Hepatic stellate cell (primary cell): ENCODE results near the gene PTPRT.

Experiments used
- DNase-seq: peaks from one replicate; pipeline ENCODE4 v3.0.0; 2011; ENCODE audit warnings: low spot score

The PTPRT gene

DNA sequence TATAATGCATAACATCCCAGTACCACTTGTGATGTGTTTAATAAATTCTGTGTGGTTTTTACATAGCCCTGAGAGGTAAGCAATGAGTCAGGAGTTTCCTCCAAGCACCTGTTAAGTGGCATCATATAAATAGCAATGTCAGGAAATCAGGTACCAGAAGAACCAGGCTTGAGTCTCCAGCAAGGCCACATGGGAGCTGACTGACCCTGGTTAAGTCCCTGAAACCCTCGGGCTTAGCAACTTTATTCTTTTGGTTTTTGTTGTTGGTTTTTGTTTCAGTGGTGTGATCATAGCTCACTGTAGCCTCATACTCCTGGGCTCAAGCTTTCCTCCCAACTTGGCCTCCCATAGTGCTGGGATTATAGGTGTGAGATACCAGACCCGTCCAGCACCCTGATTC, 70.0 kb downstream of the PTPRT start:
- DNase-seq = no peak

DNA sequence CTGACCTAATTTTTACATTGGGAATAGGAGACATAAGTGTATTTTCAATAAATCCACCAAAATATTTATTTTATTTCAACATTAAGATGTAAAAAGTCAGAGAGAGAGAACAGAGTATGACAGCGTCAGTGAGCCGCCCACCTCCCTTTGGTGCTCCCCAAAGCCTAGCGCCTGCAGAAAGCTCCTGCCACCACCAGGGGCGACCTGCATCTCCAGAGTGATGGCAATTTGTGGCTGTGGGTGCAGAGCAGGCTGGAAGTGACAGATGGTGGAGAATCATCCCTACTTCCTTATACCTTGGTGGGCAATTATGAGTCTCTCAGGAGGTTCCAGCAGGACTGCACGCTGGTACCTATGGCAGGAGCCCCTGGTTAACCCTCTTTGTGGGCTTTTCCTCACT, 87.3 kb downstream of the PTPRT start:
- DNase-seq = no peak

DNA sequence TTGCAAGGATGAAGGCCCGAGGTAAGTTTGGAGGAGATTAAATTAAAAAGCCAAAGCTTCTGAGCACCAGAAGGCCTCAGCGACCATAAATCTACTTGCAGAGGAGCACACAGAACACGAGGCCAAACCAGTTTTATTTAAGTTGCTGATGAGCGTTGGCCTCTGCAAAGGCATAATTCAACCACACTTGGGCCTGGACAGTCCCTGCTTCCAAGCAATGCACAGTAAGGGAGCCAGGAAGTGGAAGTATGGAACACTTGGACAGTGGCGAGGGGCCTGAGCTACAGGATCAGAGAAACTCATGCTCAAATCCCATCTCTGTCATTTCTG, 92.8 kb downstream of the PTPRT start:
- DNase-seq = no peak

DNA sequence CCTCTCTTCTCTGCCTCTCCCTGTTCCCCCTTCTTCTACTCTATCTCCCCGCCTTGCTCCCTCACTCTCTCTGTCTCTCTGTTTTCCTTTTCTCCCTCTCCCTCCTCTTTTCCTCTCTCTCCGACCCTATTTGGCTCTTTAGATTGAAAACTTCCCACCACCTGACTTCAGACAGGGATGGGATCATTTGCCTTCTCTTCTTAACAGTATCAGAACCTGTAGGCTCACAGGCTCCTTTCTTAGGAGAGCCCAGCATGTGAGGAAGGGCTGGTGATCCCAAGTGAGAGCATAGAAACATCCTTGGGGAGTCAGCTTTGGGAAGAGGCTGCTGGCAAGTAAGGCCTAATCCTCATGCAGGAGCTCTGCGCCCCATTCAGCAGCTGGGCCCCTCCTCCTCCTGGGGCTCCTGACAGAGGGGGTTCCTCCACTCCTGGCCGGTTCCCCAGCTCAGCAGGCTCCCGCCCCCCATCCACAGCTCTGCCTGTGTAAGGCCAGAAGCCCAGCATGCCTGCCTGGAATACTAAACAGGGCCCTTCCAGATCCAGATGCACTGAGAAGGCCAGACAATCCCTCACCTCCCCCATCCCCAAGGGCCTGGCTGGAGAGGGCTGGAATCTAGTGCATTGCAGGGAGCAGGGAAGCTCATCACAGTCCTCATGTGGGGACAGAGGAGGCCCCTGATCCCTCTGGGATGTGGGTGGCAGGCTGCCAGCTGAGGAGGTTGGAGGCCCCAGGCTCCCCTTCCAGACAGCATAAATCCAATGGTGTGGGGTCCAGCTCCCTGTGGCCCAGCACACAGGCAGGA, 93.4 kb downstream of the PTPRT start:
- DNase-seq = no peak

DNA sequence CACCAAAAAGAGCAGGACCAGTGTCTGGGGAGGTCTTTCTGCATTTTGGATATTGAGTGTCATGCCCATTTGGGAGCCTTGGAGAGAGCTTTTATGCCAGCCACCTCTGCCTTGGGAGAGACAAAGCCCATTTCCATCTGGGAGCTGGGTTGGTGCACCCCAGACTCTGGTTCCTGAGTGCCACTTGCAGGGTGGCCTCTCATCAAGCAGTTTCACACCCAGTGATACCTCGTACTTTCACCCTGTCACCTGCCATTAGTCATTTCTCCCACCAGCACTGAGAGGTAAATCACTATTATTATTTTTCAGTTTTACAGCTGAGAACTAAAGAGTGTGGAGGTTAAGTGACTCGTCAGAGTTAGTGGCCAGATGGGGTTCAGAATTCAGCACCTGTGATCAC, 94.7 kb downstream of the PTPRT start:
- no peak for DNase-seq

DNA sequence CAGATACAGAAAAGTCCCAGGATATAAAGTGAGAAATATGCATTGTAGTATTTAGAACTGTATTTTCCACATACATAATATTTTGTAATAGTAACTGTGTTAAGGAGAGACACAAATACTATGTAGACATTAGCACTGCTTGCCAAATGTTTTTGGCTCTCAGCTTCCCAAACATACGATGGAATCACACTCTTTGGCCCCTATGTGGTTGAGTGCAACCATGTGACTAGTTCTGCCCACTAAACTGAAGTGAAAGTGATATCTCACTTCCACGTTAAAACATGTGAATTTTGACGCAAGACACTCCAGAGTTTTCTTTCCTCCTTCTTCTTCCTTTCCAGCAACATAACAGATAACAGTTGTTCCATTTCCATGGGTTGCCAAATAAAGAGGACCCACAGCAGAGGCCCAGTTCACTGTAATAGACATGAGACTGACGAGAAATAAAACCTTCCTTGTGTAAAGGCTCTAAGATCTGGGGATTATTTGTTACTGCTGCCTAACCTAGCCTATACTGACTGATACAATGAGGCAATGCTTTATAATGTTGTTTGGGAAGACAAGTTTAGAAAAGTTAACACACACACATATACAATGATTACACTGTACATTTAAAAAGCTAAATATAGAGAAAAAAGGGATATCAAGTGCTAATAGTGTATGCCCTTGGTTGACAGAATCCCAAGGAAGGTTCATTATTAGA, 97.2 kb downstream of the PTPRT start:
- no peak for DNase-seq

DNA sequence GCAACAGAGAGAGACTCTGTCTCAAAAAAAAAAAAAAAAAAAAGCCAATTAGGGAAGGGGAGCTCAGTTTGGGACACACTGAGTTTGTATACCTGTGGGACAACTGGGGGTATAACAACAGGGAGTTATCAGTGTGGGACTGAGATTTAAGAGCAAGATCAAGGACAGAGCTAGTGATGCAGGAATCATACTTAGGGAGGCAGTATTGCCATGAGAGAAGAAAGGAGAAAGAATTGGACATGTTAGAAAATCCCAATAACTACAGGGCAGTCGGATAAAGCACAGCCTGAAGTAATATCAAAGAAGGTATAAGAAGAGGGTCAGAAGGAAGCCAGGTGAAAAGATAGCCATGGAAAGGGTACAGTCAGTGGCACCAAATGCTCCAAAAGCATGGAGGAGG, 121.2 kb downstream of the PTPRT start:
- DNase-seq = no peak

DNA sequence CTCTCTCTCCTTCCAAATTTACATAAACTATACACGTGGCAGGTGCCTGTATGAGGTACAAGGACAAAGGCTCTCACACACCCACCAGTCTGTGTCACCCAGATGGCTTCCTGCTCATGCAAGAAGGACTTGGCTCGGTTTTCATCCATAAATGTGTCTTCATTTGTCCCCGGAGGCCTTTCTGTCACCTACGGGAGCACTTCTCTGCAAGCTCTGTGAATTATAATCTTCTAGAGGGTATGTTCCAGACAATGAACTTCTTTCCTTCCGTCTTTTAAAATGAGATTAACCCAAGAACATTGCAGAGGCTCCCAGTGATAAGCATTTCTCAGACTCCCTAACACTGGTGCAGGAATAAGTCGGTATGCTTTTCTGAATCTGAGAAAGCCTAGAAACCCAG, 123.6 kb downstream of the PTPRT start:
- DNase-seq = no peak

DNA sequence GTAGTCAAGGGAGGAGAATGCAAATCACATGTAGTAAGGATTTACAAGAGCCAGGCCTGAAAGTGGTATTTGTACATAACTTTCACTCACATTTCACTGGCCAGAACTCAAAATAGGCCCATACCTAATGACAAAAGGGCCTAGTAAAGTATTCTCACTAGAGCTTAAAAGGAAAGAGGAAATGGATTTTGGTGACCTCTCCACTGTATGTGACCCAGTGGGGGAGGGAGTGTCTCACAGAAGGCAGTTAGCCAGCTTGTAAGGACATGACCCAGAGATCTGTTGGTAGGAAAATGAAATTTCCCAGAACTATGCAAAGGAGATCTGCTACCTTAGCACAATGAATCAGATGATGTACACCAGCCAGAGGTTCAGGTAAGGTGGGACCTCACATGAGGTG, 124.4 kb downstream of the PTPRT start:
- no peak for DNase-seq

DNA sequence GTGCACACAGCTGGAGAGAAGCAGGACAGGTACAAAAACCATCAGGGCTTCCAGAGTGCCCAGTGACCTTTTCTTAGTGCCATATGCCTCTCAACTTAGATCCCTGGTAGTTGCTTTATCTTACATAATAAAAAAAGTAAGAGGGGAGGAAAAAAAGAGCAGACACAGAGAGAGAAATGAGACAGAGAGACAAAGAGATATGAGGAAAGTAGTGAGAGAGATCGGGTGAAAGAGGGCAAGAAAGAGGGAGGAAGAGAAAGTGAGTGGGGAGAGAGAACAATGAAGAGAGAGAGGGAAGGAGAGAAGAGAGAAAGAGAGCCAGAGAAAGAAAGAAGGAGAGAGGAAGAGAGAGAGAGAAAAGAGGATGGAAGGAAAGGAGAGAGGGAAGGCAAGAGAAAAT, 131.6 kb downstream of the PTPRT start:
- no peak for DNase-seq

DNA sequence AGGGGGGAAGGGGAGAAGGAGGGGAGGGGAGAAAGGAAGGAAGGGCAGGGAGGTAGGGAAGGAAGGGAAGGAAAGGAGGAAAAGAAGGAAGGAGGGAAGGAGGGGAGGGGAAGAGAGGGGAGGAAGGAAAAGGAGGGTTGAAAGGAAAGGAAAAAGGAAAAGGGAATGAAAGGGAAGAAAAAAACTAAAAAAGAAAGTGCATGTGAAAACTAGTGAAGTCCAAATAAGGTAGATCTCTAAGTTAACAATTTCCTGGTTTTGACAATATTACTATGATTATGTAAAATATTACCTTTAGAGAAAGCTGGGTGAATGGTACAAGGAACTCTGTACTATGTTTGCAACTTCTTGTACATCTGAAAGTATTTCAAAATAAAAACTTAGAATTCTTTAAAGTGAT, 132.4 kb downstream of the PTPRT start:
- DNase-seq = no peak

DNA sequence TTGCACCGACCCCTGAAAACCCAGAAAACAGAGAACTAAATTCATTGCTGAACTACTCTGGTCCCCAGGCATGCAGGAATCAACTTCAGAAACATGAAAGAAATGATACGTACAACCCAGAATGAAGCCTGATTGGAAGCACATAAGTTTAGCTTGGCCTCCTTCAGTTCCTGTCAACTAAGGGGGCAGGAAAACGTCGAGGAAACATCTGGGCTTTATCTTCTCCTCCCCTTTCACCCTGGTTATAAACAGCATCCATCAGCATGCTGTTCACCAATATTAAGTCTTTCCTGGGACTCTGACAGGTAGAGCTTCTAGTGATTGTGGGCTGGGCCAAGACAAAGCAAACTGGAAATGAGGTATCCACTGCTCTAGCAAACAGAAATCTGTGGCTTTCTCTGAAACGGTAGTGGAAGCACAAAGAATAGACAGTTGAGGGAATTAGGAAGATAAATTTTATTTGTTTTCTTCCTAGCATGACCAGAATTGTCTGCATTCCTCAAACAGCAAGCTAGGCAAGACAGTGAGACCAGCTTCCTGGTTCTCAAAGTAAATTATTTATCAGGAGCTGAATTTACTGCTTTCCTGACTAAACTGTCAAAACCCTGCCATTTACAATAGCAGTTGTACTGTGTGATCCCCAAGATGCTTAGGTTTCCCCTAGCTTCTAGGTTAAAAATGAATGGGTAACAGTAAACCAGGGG, 134.4 kb downstream of the PTPRT start:
- DNase-seq = no peak

DNA sequence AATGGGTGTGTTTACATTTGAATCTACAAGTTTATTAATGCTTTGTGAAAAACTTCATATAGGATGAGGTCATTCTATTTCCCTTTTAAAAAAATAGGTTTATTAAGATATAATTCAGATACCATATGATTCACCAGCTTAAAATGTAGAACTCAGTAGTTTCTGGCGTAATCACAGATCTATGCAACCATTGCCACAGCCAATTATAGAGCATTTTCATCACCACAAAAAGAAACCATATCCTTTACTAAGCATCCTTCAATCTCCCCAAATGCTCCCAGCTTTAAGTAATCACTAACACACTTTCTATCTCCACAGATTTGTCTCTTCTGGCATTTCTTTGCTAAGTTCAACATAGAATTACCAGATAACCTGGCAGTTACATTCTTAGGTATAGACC, 137.2 kb downstream of the PTPRT start:
- DNase-seq = no peak

DNA sequence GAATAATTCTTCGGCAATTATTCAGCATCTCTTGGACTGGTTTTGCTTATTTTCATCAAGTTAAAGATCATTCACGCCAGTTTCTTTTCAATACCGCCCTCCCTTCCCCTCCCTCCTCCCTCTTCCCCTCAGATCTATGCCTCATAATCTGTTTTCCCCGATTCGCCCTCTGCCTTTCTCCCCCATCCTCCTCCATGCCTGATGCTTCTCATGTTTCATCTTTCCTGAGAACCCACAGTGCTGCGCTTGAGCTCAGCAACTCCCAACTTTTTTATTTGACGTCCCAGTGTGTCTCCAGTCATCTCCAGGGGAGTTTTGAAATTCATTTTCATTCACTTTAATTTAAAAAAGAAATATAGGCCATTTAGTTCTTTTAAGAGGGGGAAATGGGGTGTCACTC, 142.7 kb downstream of the PTPRT start:
- DNase-seq = no peak

DNA sequence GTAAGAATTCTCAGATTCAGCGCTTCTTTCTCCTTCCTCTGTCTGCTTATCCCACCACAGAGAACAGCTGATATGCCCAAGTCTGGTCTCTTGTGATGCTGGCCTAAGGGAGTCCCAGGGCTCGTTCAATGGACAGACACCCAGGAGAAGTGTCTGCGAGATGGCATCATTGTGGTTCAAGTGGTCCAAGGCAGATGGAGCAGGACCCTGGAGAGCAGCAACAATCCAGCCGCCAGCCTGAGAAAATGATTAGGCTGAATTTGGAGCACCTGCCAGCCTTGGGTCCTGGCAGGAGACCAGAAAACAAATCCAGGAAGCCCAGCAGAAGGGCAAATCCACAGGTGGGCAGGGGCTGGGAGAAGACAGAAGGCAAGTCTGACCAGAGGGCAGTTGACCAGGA, 145.8 kb downstream of the PTPRT start:
- no peak for DNase-seq

DNA sequence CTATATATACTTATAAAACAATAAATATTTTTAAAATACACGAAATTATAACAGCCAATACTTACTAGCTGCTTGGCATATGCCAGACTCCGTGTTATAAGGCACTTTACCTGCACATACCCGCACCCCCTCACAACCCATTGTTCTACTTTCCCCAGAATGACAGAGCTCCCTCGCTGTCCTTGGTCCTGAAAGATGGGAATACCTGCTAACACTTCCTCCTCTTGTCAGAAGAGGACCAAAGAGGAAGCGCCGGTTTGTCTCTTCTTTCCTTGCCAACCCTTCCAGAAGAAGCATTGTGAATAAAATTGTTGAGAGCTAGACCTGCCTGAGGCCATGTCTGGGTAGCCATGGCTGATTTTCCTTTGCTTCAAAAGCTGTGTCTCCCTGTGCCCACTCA, 149.3 kb downstream of the PTPRT start:
- no peak for DNase-seq

DNA sequence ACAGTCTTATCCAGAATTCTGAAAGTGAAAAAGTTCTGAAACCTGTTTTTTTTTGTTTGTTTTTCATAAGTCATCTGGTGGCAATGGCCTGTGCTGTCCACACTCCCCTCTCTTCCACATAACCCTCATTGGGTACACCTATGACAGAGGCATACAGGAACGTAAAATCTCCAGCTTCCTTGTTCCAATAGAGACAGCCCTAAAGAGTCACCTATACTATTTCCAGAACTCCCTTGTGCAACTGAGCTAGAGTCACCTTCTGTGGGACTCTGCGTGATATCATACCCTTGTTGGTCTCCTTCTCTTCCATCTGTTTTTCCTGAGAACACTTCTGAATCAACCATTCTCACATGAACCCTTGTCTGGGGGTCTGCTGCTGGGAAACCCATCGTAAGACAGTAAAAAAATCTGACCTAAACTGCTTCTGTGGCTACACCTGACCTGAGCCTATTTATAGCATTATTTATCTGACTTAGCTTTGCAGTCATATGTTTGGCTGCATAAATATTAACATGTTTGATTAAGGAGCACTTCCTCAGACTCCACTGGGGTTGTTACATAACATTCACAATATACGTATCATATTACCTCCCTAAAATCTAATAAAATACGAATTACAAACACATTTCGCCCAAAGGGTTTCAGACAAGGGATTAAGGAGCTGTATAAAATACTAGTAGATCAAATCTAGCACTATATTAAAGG, 151.9 kb downstream of the PTPRT start:
- no peak for DNase-seq

DNA sequence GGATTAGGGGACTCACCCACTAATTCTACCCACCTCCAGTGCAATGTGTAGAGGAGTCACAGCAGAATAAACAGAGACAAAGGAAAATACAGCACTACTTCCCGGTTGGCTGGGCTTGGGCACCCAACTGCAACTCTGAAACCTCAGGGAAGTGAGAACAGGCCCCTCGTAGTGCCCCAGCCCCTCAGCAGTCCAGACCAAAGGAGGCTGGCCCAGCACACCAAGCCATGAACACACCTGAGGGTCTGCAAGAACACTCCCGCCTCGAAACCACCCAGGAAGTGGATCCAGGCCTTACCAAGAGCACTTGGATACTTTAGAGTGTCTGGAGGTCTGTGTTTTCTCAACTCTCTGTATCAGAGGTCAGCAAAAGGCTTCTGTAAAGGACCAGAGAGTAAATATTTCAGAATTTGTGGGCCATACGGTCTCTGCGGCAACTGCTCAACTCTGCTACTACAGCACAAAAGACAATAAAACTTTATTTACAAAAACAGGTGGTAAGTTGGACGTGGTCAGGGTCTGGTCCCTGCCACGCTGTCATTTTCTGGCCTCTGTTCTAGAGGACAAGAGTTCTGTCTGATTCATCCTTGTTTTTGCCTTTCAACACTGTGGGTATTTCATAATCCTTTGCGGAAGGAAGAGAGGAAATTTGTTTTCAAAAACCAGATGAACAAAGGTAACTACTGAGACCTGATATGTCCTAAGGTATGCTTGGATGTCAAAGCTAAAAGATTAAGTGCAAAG, 154.6 kb downstream of the PTPRT start:
- no peak for DNase-seq

DNA sequence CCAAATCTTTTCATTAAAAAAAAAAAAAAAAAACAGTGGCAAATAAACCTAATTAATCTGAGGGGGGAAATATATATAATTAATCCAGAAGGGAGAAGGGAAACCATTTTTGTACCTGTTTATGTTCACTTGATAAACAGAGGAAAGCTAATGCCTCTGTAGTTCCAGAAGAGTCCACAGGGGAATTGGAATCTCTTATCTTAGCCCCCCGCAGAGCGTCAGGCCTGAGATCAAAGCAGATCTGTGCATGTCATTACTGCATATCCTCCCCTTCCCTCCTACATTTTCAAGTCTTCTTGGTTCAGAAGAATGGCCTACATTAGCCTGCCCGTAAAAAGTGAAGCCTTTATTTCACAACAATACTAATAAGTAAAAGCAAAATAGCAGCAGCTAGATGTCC, 157.2 kb downstream of the PTPRT start:
- no peak for DNase-seq

DNA sequence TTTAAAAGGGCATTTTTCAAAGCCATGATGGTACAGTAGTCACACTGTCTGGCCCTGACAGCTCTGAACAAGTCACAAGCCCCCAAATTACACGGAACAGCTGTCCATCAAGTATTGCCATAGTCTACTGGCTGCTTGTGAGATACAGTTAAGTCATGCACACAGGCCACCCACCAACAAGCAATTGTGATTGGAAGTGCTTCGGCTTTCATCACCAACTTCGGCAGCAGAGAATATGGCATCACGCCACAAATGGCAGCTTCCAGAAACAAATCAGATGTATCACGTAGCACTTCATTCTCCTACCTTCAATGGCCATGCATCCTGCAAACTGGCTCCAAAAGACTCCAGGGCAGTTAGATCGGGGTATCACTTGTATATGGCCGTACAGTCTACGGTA, 160.5 kb downstream of the PTPRT start:
- no peak for DNase-seq

DNA sequence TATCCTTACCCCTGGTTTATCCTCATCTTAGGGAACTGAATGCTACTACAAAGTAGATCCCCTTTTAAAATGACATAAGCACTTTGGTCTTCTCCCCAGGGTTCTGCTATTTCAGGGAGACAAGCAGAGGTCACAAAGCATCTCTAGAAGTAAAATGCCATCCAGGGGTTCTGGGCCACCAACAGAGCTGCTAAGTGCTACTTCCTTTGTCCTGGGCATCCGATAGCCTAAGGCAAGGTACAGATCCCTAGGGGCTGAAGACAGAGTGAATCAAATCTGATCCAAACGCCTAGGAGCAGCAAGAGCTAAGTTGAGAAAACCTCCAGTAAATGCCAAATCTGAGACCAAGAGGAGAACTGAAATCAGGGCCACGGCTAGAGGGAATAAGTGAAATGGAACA, 161.2 kb downstream of the PTPRT start:
- no peak for DNase-seq

DNA sequence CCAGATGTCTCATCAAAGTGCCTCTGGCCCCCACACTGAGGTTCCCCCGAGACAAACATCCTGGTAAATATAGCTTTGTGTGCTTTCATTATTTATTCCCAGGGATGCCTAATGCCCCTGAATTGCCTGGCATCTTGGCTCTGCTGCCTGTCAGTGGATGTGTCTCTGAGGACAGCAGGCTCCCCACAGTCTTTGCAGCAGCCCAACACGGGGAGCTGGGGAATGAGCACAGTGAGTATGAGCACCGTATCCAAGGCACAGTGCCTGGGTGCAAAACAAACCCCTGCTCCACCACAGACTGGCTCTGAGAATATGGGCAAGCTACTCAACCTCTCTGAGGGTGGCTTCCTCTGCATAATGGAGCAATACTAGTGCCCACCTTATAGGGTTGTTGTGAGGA, 165.9 kb downstream of the PTPRT start:
- DNase-seq = no peak
